Esophagus squamous epithelium (tissue), 5 donors: ENCODE measurements around the gene MBOAT2. TPM values are rescaled to one million over a fixed set of nuclear protein-coding genes. Genes with fewer than 3 reads are reported as not detected.

Experiments
- DNase-seq: peaks from one replicate; lab custom pipeline; 2025; lab: John Stamatoyannopoulos, UW
- H3K27ac ChIP-seq, 4 donors: fragments of 200-600 bp; sonication (generic); one replicate each; pipeline ENCODE4 v1.5.1; 2016 to 2019; ENCODE audit warnings: mild to moderate bottlenecking in 1 of 4
- H3K27me3 ChIP-seq, 4 donors: fragments of 200-600 bp; sonication (generic); 1 replicate in 3 of 4; 2 replicates in 1 of 4; pipeline versions ENCODE4 v1.5.1 to v1.6.0; 2017 to 2021; ENCODE audit warnings: antibody characterized with exemption in 1 of 4
- H3K36me3 ChIP-seq, 3 donors: fragments of 200-600 bp; sonication (generic); one replicate each; pipeline ENCODE4 v1.5.1; 2016 to 2019
- H3K4me1 ChIP-seq, 3 donors: fragments of 200-600 bp; sonication (generic); one replicate each; pipeline ENCODE4 v1.5.1; 2017 to 2019
- H3K4me3 ChIP-seq, 4 donors: fragments of 200-600 bp; sonication (generic); 1 replicate in 3 of 4; 2 replicates in 1 of 4; pipeline ENCODE4 v1.5.1; 2016 to 2019; ENCODE audit warnings: mild to moderate bottlenecking in 2 of 4, moderate library complexity in 1 of 4
- H3K9me3 ChIP-seq, 3 donors: fragments of 200-600 bp; sonication (generic); one replicate each; pipeline ENCODE4 v1.5.1; 2016 to 2019
- POLR2A ChIP-seq, 4 donors: fragments of 450-650 bp; IDR thresholded peaks; one replicate each; pipeline ENCODE4 v1.6.1; 2017; ENCODE audit warnings: antibody characterized with exemption in 4 of 4, mild to moderate bottlenecking in 4 of 4, moderate library complexity in 3 of 4
- WGBS, 2 donors: methylation state at CpG; one replicate each; pipeline ENCODE4 v1.1.5; 2018; 5-methylcytosine and 5-hydroxymethylcytosine counted together
- intact Hi-C: fragments of 100-400 bp; cut with DNase I; formaldehyde crosslinking; loops from one replicate; pipeline ENCODE4 v1.15.0; 2022
- total RNA-seq, 4 donors: library from RNA; depleted of rRNA; stranded (reverse); fragments of >200 nt; gene quantifications; one replicate each; pipeline ENCODE4 v1.1.0, GENCODE V29; 2016
- TF ChIP-seq, protein P1 (sequence below), 6 experiments: fragments of 450-650 bp in 4 of 6; fragments of 200-600 bp in 2 of 6; sonication (generic) in 2 of 6; IDR thresholded peaks; one replicate each; pipeline ENCODE4 v1.5.1; 2016 to 2019; ENCODE audit warnings: antibody characterized with exemption in 6 of 6, mild to moderate bottlenecking in 4 of 6, moderate library complexity in 4 of 6
- donor health status: DM: yes; HTN: yes; CAD: no.

Gene MBOAT2
- total RNA-seq, 4 donors from 2014 or later = 56.6 to 110 (median 73.1) TPM

DNA sequence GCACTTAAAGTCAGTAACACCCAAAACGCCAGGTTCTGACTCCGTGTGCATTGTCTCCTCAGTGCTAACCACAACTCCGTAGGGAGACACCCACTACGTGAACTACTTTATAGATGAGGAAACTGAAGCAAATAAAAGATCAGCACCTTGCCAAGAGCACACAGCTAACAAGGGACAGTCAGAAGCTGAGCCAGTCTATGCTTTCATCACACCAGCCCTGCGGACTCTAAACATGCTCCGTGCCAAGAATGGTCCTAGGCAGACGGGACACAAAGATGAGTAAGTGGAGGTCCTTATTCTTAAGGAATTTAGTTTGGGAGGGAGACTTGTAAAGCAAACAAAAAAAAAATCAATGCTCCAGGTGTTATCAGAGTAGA is 9.6 kb downstream of the MBOAT2 start:
- DNase-seq = no peak
- Histone ChIP-seq H3K4me1 (peaks cover 0 to 12% (median 0%) of the 10 kb centered on the region in 3 donors), H3K36me3 (no peaks in the 10 kb centered on the region), H3K9me3 (no peaks in the 10 kb centered on the region), H3K27ac (no peak overlapping the region), H3K4me3 (no peak overlapping the region), H3K27me3 (no peaks in the 10 kb centered on the region)
- intact Hi-C loops = no loop called here
- WGBS, 2 donors = 85 to 96% methylated on average over 3 to 7 of the region's 7 CpGs
- TF ChIP-seq POLR2A (IDR thresholded peaks at IDR 0.05) = no peak
- TF ChIP-seq, protein P1, sequence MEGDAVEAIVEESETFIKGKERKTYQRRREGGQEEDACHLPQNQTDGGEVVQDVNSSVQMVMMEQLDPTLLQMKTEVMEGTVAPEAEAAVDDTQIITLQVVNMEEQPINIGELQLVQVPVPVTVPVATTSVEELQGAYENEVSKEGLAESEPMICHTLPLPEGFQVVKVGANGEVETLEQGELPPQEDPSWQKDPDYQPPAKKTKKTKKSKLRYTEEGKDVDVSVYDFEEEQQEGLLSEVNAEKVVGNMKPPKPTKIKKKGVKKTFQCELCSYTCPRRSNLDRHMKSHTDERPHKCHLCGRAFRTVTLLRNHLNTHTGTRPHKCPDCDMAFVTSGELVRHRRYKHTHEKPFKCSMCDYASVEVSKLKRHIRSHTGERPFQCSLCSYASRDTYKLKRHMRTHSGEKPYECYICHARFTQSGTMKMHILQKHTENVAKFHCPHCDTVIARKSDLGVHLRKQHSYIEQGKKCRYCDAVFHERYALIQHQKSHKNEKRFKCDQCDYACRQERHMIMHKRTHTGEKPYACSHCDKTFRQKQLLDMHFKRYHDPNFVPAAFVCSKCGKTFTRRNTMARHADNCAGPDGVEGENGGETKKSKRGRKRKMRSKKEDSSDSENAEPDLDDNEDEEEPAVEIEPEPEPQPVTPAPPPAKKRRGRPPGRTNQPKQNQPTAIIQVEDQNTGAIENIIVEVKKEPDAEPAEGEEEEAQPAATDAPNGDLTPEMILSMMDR (IDR thresholded peaks at IDR 0.05) = no peak

DNA sequence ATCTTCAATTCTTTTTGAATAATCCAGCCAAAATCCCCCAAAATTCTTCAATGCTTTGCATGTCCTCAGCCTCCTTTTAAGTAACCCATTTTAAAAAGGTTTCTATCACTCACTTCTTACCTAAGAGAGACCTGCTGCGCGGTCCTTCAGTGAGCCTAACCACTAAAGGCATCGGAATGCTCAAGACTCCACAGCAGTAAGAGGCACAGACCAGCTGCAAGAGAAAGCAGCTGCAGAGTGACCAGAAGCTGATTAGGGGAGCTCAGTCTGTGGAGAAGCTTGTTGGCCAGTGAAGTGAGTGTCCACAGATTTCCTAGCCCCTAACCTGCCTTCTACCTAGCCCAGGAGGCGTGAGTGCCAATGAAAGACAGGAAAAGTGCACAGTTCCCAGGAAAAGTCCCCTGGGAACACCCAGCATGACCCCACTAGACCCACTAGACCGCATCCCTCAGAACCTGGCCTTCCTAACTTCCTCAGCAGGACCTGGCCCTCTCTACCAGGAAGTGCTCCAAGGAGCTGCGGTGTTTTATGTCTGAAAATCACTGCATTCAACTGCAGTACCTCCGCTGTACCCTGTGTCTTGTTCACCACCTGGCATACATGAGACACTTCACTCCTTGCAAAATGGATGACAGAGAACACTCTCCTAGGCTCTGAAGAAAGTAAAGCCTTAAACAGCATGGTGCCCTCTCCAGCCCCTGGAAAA is 10.1 kb downstream of the MBOAT2 start:
- Histone ChIP-seq H3K4me3 (no peak overlapping the region), H3K27ac (no peak overlapping the region), H3K4me1 (peaks cover 0 to 12% (median 0%) of the 10 kb centered on the region in 3 donors), H3K9me3 (no peaks in the 10 kb centered on the region), H3K36me3 (no peaks in the 10 kb centered on the region), H3K27me3 (no peaks in the 10 kb centered on the region)
- 89 to 98% methylated on average over 6 of the region's 7 CpGs for WGBS, 2 donors
- no peak for DNase-seq
- intact Hi-C loops = no loop called here
- TF ChIP-seq, protein P1 (IDR thresholded peaks at IDR 0.05) = no peak
- no peak for TF ChIP-seq POLR2A (IDR thresholded peaks at IDR 0.05)

DNA sequence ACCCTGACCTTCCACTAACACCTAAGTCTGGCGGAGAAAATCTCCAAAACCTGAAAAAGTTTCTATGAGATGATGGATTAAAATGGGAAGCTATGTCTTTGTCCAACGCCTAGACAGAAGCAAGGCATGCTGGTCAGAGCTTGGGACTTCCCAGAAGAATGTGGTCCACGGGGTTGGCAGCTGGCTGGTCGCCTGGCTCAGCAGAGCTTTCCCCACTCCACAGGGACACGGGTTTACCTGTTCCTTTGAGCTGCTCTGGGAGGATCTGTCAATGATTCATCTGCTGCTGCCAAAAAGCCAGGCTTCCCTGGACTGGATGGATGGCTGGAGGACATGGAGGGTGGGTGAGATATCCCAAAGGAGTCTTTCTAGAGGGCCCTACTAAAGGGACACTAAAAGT is 10.8 kb downstream of the MBOAT2 start:
- Histone ChIP-seq H3K4me3 (no peak overlapping the region), H3K27me3 (no peaks in the 10 kb centered on the region), H3K4me1 (peaks cover 0 to 12% (median 0%) of the 10 kb centered on the region in 3 donors), H3K9me3 (no peaks in the 10 kb centered on the region), H3K36me3 (no peaks in the 10 kb centered on the region), H3K27ac (no peak overlapping the region)
- no peak for DNase-seq
- intact Hi-C loops = no loop called here
- 61 to 69% methylated on average over 5 of the region's 5 CpGs for WGBS, 2 donors
- no peak for TF ChIP-seq POLR2A (IDR thresholded peaks at IDR 0.05)
- TF ChIP-seq, protein P1 (IDR thresholded peaks at IDR 0.05) = no peak

DNA sequence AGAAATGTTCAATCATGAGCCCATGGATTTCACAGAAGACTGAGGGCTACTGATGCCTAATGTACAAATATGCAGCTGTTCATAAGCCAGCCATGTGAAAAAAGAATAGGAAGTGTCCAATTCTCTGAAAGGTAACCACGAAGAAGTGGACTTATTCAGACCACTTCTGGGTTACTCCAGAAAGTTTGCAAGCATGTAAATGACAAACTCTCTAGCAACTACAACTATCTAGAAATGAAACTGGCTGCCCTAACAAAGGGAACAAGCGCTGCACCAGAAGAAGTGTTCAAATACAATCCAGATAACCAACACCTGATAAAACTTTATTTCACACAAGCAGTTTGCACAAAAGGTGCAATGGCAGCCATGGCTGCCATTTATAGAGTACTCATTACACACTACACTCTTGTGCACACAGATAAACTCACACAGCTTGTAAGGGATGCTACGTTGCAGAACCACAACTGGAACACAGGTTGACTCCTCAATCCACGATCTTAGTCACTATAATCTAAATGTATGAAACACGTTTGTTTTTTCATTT is 13.9 kb downstream of the MBOAT2 start:
- Histone ChIP-seq H3K27me3 (no peaks in the 10 kb centered on the region), H3K4me1 (peaks cover 0 to 12% (median 0%) of the 10 kb centered on the region in 3 donors), H3K9me3 (no peaks in the 10 kb centered on the region), H3K4me3 (no peak overlapping the region), H3K27ac (no peak overlapping the region), H3K36me3 (no peaks in the 10 kb centered on the region)
- TF ChIP-seq, protein P1 (IDR thresholded peaks at IDR 0.05) = no peak
- TF ChIP-seq POLR2A (IDR thresholded peaks at IDR 0.05) = no peak
- DNase-seq = no peak
- intact Hi-C loops = no loop called here
- 81 to 90% methylated on average over 5 of the region's 5 CpGs for WGBS, 2 donors

DNA sequence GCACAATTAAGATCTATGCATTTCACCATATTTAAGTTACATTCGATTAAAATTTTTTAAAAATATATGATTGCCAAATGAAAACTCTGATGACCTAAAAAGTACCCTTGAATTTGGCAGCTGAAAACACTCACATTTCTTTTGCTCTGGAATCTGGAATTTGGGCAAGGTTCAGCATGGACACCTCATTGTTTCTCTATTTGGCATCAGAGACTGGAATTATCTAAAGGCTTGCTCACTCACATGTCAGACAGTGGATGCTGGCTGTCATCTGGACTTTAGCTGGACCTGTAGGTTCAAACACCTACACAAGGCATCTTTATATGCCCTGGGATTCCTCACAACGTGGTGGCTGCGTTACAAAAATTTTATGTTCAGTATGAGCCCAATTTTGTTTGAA is 16.1 kb downstream of the MBOAT2 start:
- no peak for TF ChIP-seq POLR2A (IDR thresholded peaks at IDR 0.05)
- TF ChIP-seq, protein P1 (IDR thresholded peaks at IDR 0.05) = no peak
- no peaks in the 10 kb centered on the region for H3K27me3 ChIP-seq
- intact Hi-C loops = no loop called here
- 81 to 88% methylated on average over 3 of the region's 3 CpGs for WGBS, 2 donors
- no peak overlapping the region for H3K4me3 ChIP-seq
- no peak for DNase-seq
- H3K36me3 ChIP-seq = no peaks in the 10 kb centered on the region
- no peak overlapping the region for H3K27ac ChIP-seq
- no peaks in the 10 kb centered on the region for H3K4me1 ChIP-seq
- no peaks in the 10 kb centered on the region for H3K9me3 ChIP-seq
